Cardiac muscle cell (in vitro differentiated cells and primary cell): ENCODE measurements around the gene ARTN. TPM values are rescaled to one million over a fixed set of nuclear protein-coding genes. Genes with fewer than 3 reads are reported as not detected.

Experiments used
- DNase-seq, 2 donors: peaks; one replicate each; pipeline versions ENCODE4 v3.0.0 to v3.0.0-alpha.2; 2010 to 2017; ENCODE audit warnings: low read depth in 1 of 2, low spot score in 1 of 2
- H3K27ac ChIP-seq: fragments of 200-600 bp; sonication (generic); 2 replicates; pipeline ENCODE4 v1.5.1; 2016
- H3K27me3 ChIP-seq: fragments of 200-600 bp; sonication (generic); 2 replicates; pipeline ENCODE4 v1.6.0; 2016; ENCODE audit warnings: control low read depth
- H3K36me3 ChIP-seq: fragments of 200-600 bp; sonication (generic); 2 replicates; pipeline ENCODE4 v1.5.1; 2016; ENCODE audit warnings: control low read depth
- H3K4me1 ChIP-seq: fragments of 200-600 bp; sonication (generic); 2 replicates; pipeline ENCODE4 v1.8.1; 2017; ENCODE audit warnings: low read depth, mild to moderate bottlenecking, mixed run types
- H3K4me3 ChIP-seq: fragments of 200-600 bp; sonication (generic); 2 replicates; pipeline ENCODE4 v1.5.1; 2016; ENCODE audit warnings: mild to moderate bottlenecking
- H3K9me3 ChIP-seq: fragments of 200-600 bp; sonication (generic); 2 replicates; pipeline ENCODE4 v1.5.1; 2017; ENCODE audit warnings: low read depth, mild to moderate bottlenecking, control low read depth
- CTCF ChIP-seq: IDR thresholded peaks from 2 replicates; pipeline ENCODE4 v1.5.1; 2012; ENCODE audit warnings: low read depth, mild to moderate bottlenecking, low read length
- polyA plus RNA-seq: library from polyadenylated mRNA; unstranded; fragments of >200 nt; fragmentation: Nextera tagmentation; extraction: Ambion mirVana; gene quantifications from 2 replicates; pipeline ENCODE4 v1.2.1, GENCODE V29; 2016
- total RNA-seq: library from RNA; depleted of rRNA; stranded (reverse); fragments of >200 nt; gene quantifications from 2 replicates; pipeline ENCODE4 v1.2.3, GENCODE V29; 2016

The ARTN gene
- total and polyA plus RNA-seq, 2 experiments from 2014 or later: 26.2 to 50.5 TPM

GRCh38 chr1:43978264-43978550 lies 44.6 kb downstream of the ARTN start:
- H3K27me3 ChIP-seq: no peaks in the 10 kb centered on the region
- TF ChIP-seq CTCF: no peak
- no peaks in the 10 kb centered on the region for H3K9me3 ChIP-seq
- H3K27ac ChIP-seq: no peak overlapping the region
- no peak for DNase-seq
- no peaks in the 10 kb centered on the region for H3K4me1 ChIP-seq
- H3K4me3 ChIP-seq: peak overlapping the region; percentile 72
- H3K36me3 ChIP-seq: peaks cover 11% of the 10 kb centered on the region

DNA sequence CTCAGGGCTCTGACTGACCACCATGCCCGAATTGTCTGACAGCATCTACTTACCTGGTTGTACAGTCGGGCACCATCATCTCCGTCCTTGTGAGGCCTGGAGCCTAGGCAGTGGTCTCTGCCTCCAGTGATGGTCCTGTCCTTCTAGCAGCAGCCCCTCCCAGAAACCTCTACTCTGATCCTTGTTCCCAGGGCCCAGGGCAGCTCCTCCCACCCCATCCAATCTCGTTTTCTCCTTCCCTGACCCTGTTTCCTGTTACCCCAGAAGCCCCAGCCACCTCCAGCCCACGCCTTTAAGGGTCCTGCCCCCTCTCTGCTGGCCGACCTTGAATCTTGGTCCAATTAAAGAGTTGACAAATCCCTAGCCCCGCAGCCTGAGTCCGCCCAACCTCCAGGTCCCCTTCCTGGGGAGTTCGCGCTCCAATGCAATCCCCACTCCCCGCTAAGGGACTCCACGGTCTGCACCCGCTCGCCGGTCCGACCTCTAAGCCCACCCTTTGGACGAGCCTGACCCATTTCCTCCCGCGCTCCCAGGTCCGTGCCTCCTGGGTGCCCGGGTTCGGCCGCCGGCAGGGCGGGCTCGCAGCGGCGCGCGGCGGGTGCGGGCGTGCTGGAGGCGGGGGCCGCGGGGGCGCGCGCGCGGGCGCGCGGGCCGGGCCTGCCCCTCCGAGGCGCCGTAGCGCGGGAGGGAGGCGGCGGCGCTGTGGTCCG lies 45.1 kb downstream of the ARTN start, which contains the start of gene B4GALT2:
B4GALT2 (plus strand) TSS at position 660 of the 710 bp plus-strand sequence. CDS start 1,951 bp downstream, outside the sequence.
- DNase-seq: peak; percentile 45 to 46
- H3K27ac ChIP-seq: no peak within 1 kb of the TSS
- no peak for TF ChIP-seq CTCF

DNA sequence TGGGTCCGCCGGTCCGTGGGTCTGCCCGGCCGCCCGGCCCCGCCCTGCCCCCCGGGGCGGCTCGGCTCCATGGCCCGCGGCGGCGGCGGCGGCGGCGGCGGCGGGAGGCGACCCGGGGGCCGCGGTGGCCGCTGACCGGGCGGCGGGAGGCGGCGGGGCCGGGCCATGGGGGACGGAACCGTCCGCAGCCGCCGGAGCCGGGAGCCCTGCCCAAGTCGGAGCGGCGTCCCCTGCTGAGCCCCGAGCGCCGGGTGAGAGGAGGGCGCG lies 45.6 kb downstream of the ARTN start:
- no peak for TF ChIP-seq CTCF
- no peaks in the 10 kb centered on the region for H3K9me3 ChIP-seq
- H3K36me3 ChIP-seq: peaks cover 11% of the 10 kb centered on the region
- no peaks in the 10 kb centered on the region for H3K27me3 ChIP-seq
- no peaks in the 10 kb centered on the region for H3K4me1 ChIP-seq
- peak overlapping the region; percentile 92 for H3K4me3 ChIP-seq
- no peak overlapping the region for H3K27ac ChIP-seq
- peak in 1 of 2 donors; percentile 29 for DNase-seq

More for the DNA sequence above, 45.1 kb downstream of the ARTN start, which contains the start of gene B4GALT2:
- peaks cover 11% of the 10 kb centered on the region for H3K36me3 ChIP-seq
- H3K27me3 ChIP-seq: no peaks in the 10 kb centered on the region
- H3K4me3 ChIP-seq: peak within 1 kb of the TSS; percentile 92
- H3K4me1 ChIP-seq: no peaks in the 10 kb centered on the region
- no peaks in the 10 kb centered on the region for H3K9me3 ChIP-seq

GRCh38 chr1:43979528-43980254 lies 46.1 kb downstream of the ARTN start:
- H3K9me3 ChIP-seq: no peaks in the 10 kb centered on the region
- DNase-seq: peak; percentile 36 to 63
- no peaks in the 10 kb centered on the region for H3K4me1 ChIP-seq
- TF ChIP-seq CTCF: no peak
- peaks cover 11% of the 10 kb centered on the region for H3K36me3 ChIP-seq
- no peaks in the 10 kb centered on the region for H3K27me3 ChIP-seq
- peak overlapping the region; percentile 92 for H3K4me3 ChIP-seq
- no peak overlapping the region for H3K27ac ChIP-seq

DNA sequence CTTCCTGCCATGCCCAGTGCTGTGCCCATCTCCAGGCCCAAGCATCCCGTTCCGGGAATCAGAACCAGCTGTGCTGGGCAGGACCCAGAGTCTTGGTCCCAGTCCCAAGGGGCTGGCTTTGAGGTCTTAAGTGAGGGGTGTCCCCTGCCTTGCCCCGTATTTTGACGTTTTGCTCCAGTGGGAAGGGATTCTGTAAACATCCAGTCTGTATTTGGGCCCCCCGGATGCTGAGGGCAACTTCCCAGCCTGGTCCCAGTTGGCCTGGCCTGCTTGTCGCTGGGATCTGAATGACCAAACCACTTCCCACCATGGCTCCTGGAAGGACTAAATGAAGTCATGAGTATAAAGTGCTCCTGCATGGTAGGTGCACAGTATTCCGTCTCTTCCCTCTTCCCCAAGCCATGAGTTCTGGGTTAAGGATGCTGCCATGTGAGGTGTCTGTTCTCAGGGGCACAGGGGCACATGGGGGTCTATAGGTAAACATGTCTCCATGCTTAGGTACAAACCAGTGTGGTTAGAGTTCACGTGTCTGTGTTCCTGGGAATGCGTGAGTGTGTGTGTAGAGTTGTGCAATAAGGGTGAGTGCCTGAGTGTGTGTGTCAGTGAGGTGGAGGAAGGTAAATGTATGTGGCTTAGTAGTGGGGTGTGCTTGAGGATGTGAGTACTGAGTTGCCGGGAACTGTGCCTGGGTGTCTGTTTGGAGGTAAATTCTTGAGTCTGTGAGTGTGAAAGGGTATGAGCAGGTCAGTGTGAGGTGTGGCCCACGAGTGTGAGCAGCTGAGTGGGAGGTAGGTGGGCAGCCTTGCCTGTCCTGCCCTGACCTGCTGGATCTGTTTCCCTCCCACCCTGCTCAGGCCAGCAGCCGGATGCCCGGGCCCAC lies 46.9 kb downstream of the ARTN start:
- no peak overlapping the region for H3K27ac ChIP-seq
- DNase-seq: peak in 1 of 2 donors; percentile 37
- H3K9me3 ChIP-seq: no peaks in the 10 kb centered on the region

More for the DNA sequence above, 46.9 kb downstream of the ARTN start:
- H3K4me1 ChIP-seq: no peaks in the 10 kb centered on the region
- no peak for TF ChIP-seq CTCF
- peak overlapping the region; percentile 92 for H3K4me3 ChIP-seq
- H3K36me3 ChIP-seq: peaks cover 11% of the 10 kb centered on the region
- H3K27me3 ChIP-seq: no peaks in the 10 kb centered on the region
